Panc1 (cell line): ENCODE data around the gene ADAMTS2. TPM values are rescaled to one million over a fixed set of nuclear protein-coding genes. Genes with fewer than 3 reads are reported as not detected.

Source experiments
- ATAC-seq: fragments of 200-7000 bp; cut with Tn5 transposase; 2 replicates; pipeline ENCODE4 v1.9.1; 2020; ENCODE audit warnings: mild to moderate bottlenecking, moderate library complexity
- BruUV-seq: library from RNA; stranded (reverse); fragments of 400-500 nt; replicated peaks from 2 replicates; lab custom pipeline; 2021; lab: Mats Ljungman, UMichigan
- CTCF ChIA-PET: fragments of 300-600 bp; sonication (Branson Sonifier 250); formaldehyde crosslinking; loops from one replicate; lab custom pipeline; 2022; ENCODE audit warnings: antibody characterized with exemption; lab: Charles Lee
- POLR2A ChIA-PET: fragments of 300-600 bp; sonication (Branson Sonifier 250); formaldehyde crosslinking; loops from one replicate; lab custom pipeline; 2022; ENCODE audit warnings: antibody characterized with exemption; lab: Charles Lee
- DNase-seq: peaks from one replicate; pipeline ENCODE4 v3.0.0-alpha.2; 2010; ENCODE audit warnings: low read depth, low spot score
- H3K27ac ChIP-seq: 2 replicates; pipeline ENCODE4 v1.5.1; 2011; ENCODE audit warnings: mild to moderate bottlenecking, low read length, inconsistent platforms
- H3K27me3 ChIP-seq: fragments of 200-500 bp; sonication (Bioruptor generic); 2 replicates; pipeline ENCODE4 v1.6.0; 2014; ENCODE audit warnings: low read length, inconsistent platforms; ENCODE audit not compliant: control insufficient read depth, insufficient read depth
- H3K36me3 ChIP-seq: fragments of 200-500 bp; sonication (Bioruptor generic); 2 replicates; pipeline ENCODE4 v1.5.1; 2014; ENCODE audit warnings: inconsistent platforms, mild to moderate bottlenecking, low read length, moderate library complexity; ENCODE audit not compliant: control insufficient read depth, insufficient read depth
- H3K4me1 ChIP-seq: 2 replicates; pipeline ENCODE4 v1.5.1; 2011; ENCODE audit warnings: inconsistent platforms, mild to moderate bottlenecking, low read length, moderate library complexity; ENCODE audit not compliant: control insufficient read depth, insufficient read depth
- H3K4me3 ChIP-seq, 2 experiments: 2 replicates each; pipeline ENCODE4 v1.5.1; 2011 to 2012; ENCODE audit warnings: low read depth in 2 of 2, low read length in 2 of 2, mild to moderate bottlenecking in 2 of 2, inconsistent platforms in 1 of 2, moderate library complexity in 1 of 2
- H3K9me3 ChIP-seq: fragments of 200-500 bp; sonication (Bioruptor generic); 2 replicates; pipeline ENCODE4 v1.5.1; 2014; ENCODE audit warnings: low read depth, mild to moderate bottlenecking, inconsistent platforms, low read length, moderate library complexity; ENCODE audit not compliant: control insufficient read depth, insufficient read depth
- CTCF ChIP-seq: fragments of 450-650 bp; IDR thresholded peaks from 2 replicates; pipeline ENCODE4 v1.5.1; 2017; ENCODE audit warnings: mild to moderate bottlenecking
- POLR2AphosphoS5 ChIP-seq: IDR thresholded peaks from 2 replicates; pipeline ENCODE4 v1.6.1; 2012; ENCODE audit warnings: mild to moderate bottlenecking, low read depth, low read length, moderate library complexity
- REST ChIP-seq, 2 experiments: IDR thresholded peaks; 2 replicates each; pipeline ENCODE4 v1.6.1; 2011 to 2012; ENCODE audit warnings: low read depth in 2 of 2, control low read depth in 1 of 2, low read length in 1 of 2, mild to moderate bottlenecking in 1 of 2, moderate library complexity in 1 of 2; ENCODE audit not compliant: insufficient read depth in 1 of 2
- SIN3A ChIP-seq: IDR thresholded peaks from 2 replicates; pipeline ENCODE4 v1.6.1; 2012; ENCODE audit warnings: low read depth, mild to moderate bottlenecking, low read length, moderate library complexity, borderline replicate concordance; ENCODE audit not compliant: insufficient read depth
- TCF7L2 ChIP-seq: IDR thresholded peaks from 2 replicates; pipeline ENCODE4 v1.6.1; 2011; ENCODE audit warnings: mild to moderate bottlenecking, low read depth, low read length, inconsistent platforms
- in situ Hi-C: cut with HindIII; loops from 2 replicates; pipeline ENCODE4 v1.10.0; 2016; ENCODE audit warnings: low sequenced_read_pairs, low pct_unique_long_range_greater_than_20kb
- intact Hi-C: fragments of 100-400 bp; cut with micrococcal nuclease; formaldehyde crosslinking; loops from one replicate; pipeline ENCODE4 v1.10.0; 2022; ENCODE audit not compliant: unreplicated experiment
- total RNA-seq: library from RNA; stranded (reverse); gene quantifications from one replicate; pipeline ENCODE4 v1.2.1, GENCODE V29; 2021; ENCODE audit not compliant: unreplicated experiment

Gene ADAMTS2
- total RNA-seq, 1 experiment from 2014 or later, result 0.13 TPM

GRCh38 chr5:179194941-179195381 is 150.3 kb downstream of the ADAMTS2 start:
- Histone ChIP-seq H3K27ac (no peak overlapping the region), H3K4me1 (no peaks in the 10 kb centered on the region), H3K36me3 (no peaks in the 10 kb centered on the region), H3K9me3 (no peaks in the 10 kb centered on the region), H3K27me3 (no peaks in the 10 kb centered on the region), H3K4me3 (no peak overlapping the region)
- POLR2A ChIA-PET, result no interaction called here
- TF ChIP-seq SIN3A (no peak), TCF7L2 (no peak), REST (IDR thresholded peaks at IDR 0.05; ENCODE audit: insufficient read depth in 1 of 2, low read depth in 2 of 2, low read length in 1 of 2) (no peak), CTCF (no peak), POLR2AphosphoS5 (no peak)
- CTCF ChIA-PET, result no interaction called here
- DNase-seq (no peak), ATAC-seq (no peak)
- no TSS peak for BruUV-seq
- in situ Hi-C loops, result no loop called here
- intact Hi-C loops, result no loop called here

- no peak for TF ChIP-seq REST (IDR thresholded peaks at IDR 0.05; ENCODE audit: insufficient read depth in 1 of 2, low read depth in 2 of 2, low read length in 1 of 2)
- no peak for TF ChIP-seq POLR2AphosphoS5
- TF ChIP-seq CTCF, result no peak
- TF ChIP-seq SIN3A, result no peak
- TF ChIP-seq TCF7L2, result no peak
- intact Hi-C loops, result no loop called here
- ATAC-seq, result no peak
These were observed 150.9 kb downstream of the ADAMTS2 start for GRCh38 chr5:179194201-179194910.

More at GRCh38 chr5:179194201-179194910, 150.9 kb downstream of the ADAMTS2 start:
- no peaks in the 10 kb centered on the region for H3K36me3 ChIP-seq
- ChIA-PET POLR2A (no interaction called here), CTCF (no interaction called here)
- BruUV-seq, result no TSS peak
- H3K4me3 ChIP-seq, result no peak overlapping the region
- DNase-seq, result no peak
- no peak overlapping the region for H3K27ac ChIP-seq
- H3K9me3 ChIP-seq, result no peaks in the 10 kb centered on the region
- no peaks in the 10 kb centered on the region for H3K27me3 ChIP-seq
- no peaks in the 10 kb centered on the region for H3K4me1 ChIP-seq
- in situ Hi-C loops, result no loop called here
